GM12874 (cell line): ENCODE results near the gene GNAT3.

Source experiments
- TF ChIP-seq, protein P1 (sequence below): IDR thresholded peaks from 2 replicates; pipeline ENCODE4 v1.5.1; 2011; ENCODE audit warnings: low read depth, mild to moderate bottlenecking, control low read depth, low read length, moderate library complexity; ENCODE audit not compliant: insufficient read depth

Gene GNAT3

DNA sequence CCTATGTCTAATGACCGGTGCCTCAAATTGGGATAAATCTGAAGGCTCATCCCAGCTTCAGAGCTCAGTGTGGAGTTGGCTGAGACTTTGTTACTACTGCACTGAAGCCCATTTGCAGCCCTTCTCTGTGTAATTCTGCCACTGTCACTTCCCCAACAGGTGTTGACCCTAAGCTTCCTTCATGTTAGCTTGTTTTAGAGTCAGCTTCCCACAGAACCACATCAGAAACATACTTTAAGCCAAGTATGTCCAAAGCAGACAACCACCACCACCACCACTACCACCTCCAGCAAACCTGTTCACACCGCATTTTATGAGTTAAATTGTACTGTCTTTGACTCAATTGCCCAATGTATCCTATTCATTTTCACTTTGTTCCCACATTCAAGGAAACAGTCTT lies 25.2 kb upstream of the GNAT3 start:
- TF ChIP-seq, protein P1, sequence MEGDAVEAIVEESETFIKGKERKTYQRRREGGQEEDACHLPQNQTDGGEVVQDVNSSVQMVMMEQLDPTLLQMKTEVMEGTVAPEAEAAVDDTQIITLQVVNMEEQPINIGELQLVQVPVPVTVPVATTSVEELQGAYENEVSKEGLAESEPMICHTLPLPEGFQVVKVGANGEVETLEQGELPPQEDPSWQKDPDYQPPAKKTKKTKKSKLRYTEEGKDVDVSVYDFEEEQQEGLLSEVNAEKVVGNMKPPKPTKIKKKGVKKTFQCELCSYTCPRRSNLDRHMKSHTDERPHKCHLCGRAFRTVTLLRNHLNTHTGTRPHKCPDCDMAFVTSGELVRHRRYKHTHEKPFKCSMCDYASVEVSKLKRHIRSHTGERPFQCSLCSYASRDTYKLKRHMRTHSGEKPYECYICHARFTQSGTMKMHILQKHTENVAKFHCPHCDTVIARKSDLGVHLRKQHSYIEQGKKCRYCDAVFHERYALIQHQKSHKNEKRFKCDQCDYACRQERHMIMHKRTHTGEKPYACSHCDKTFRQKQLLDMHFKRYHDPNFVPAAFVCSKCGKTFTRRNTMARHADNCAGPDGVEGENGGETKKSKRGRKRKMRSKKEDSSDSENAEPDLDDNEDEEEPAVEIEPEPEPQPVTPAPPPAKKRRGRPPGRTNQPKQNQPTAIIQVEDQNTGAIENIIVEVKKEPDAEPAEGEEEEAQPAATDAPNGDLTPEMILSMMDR = no peak

DNA sequence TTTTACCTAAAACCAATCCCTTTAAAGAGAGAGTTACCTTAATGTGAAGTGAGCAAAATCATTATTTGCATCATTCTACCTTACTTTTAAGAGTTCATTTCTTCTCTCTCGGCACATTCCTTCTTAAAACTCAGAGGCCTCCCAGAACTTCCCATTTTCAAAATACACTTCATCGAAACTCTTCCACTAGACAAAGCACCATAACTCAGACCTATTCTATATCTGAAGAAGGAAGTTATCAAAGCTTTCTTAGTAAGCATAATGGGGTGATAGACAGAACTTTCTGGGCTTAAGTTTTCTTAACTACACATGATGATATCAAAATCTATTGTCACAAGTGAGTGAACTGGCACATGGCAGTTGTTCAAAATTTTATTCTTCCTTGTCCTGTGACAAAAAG lies 24.6 kb upstream of the GNAT3 start:
- TF ChIP-seq, protein P1 = no peak

DNA sequence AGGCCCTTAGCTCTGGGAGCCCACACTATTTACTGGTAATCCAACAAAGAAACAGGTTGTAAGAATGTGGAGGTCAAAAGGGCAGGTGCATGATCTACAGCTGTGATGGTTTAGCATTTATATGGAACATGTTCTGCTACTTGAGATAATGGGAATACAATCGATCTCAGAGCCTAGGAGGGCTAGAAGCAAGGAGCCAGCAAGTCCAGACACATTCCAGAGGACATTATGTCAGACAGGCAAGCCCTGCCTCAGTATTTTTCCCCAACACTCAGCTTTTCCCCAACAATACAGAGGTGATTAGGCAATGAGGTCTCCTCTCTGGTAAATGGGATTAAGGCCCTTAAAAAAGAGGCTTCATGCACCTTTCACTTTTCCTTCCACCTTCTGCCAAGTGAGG lies 21.4 kb upstream of the GNAT3 start:
- TF ChIP-seq, protein P1 = no peak

DNA sequence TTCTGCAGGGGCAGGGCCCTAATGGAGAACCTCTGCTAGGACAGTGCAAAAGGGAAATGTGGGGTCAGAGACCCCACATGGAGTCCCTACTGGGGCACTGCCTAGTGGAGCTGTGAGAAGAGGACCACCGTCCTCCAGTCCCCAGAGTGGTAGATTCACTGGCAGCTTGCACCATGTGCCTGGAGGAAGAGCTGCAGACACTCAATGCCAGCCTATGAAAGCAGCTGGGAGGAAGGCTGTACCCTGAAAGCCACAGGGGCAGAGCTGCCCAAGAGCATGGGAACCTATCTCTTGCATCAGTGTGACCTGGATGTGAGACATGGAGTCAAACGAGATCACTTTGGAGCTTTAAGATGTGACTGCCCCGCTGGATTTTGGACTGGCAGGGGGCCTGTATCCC lies 20.3 kb upstream of the GNAT3 start:
- TF ChIP-seq, protein P1 = no peak

DNA sequence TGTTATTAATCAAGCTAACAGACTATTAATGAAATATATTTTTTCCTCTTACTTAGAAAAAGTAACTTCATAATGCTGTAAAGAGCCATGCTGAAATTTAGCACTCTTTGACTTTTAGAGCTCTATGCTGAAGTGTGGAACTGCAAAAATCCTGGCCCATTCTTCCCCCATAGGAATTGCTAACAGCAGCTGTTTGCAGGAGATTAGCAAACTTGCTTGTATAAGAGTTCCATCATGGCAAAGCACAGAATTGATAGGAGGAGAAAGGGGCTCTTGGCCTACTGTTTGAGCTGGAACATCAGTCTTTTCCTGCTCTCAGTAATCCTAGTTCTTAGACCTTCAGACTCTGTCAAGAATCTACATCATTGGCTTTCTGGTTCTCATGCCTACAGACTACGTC lies 18.3 kb upstream of the GNAT3 start:
- TF ChIP-seq, protein P1 = no peak

DNA sequence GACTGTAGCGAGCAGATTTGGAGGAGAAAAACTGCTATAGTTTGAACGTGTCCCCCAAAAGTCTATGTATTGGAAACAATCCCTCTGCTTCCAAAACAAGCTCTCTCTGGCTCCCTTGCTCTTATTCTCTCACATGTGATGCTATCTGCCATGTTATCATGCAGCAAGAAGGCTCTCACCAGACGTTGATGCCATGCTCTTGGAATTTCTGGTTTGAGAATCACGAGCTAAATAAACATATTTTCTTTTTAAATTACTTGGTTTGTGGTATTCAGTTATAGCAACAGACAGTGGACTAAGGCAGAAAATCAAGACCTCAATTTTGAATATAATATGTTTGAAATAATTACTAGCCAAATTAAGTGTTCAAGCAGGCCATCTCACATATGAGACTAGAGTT lies 17.5 kb upstream of the GNAT3 start:
- TF ChIP-seq, protein P1 = no peak

DNA sequence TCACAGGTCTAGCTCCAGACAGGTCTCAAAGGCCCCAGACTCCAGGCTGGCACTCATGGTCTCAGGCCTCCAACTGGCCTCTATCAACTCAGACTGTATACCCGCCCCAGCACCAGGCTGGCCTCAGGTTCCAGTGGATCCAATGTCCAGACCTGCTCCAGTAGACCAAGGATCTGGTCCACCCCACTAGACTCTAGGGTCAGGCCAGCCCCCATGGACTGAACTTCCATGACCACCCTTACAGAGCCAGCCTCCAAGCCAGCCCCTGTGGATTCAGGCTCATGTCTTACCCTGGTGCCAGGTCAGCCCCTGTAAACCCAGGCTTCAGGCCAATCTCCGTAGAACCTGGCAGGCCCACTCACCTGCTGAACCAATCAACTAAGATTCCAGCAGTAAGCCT lies 16.8 kb upstream of the GNAT3 start:
- TF ChIP-seq, protein P1 = no peak

DNA sequence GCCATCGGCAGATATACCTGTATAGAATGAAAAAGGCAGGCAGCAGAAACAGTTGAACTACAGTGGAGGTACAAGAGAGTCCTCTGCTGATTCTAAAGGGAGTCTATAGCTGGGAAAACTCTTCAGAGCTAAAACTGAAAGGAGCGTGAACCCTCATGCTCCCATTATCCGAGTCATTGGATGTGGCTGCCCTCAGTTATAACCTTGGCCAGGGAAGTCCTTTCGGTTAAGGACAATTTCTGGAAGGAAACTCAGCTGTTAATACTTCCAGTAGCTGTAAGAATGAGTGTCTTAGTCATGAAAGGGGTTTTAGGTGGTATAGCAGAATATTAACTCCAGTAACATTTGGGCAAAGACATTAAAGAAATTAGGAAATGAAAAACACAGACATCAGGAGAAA lies 14.6 kb upstream of the GNAT3 start:
- TF ChIP-seq, protein P1 = no peak
